SK-N-SH (cell line): ENCODE results near the gene KRTAP12-1.
"Not testable (repeated sequence)": the region's sequence is repeated elsewhere in the genome, so short reads cannot be mapped to it uniquely, and the experiment has no call there.

Source experiments
- REST ChIP-seq: IDR thresholded peaks from 2 replicates; pipeline ENCODE4 v1.6.1; 2012; ENCODE audit warnings: mild to moderate bottlenecking, low read depth, low read length, moderate library complexity
- RXRA ChIP-seq: IDR thresholded peaks from 2 replicates; pipeline ENCODE4 v1.4.0; 2012; ENCODE audit warnings: low read depth, mild to moderate bottlenecking, borderline replicate concordance
- TAF1 ChIP-seq: IDR thresholded peaks from 2 replicates; pipeline ENCODE4 v1.6.1; 2012; ENCODE audit warnings: low read depth, mild to moderate bottlenecking, low read length, moderate library complexity, borderline replicate concordance
- TF ChIP-seq, protein P1 (sequence below): fragments of 200-600 bp; sonication (generic); IDR thresholded peaks from 2 replicates; pipeline ENCODE4 v1.6.1; 2017; ENCODE audit warnings: antibody characterized with exemption, mild to moderate bottlenecking, moderate library complexity

- TF ChIP-seq, protein P1, sequence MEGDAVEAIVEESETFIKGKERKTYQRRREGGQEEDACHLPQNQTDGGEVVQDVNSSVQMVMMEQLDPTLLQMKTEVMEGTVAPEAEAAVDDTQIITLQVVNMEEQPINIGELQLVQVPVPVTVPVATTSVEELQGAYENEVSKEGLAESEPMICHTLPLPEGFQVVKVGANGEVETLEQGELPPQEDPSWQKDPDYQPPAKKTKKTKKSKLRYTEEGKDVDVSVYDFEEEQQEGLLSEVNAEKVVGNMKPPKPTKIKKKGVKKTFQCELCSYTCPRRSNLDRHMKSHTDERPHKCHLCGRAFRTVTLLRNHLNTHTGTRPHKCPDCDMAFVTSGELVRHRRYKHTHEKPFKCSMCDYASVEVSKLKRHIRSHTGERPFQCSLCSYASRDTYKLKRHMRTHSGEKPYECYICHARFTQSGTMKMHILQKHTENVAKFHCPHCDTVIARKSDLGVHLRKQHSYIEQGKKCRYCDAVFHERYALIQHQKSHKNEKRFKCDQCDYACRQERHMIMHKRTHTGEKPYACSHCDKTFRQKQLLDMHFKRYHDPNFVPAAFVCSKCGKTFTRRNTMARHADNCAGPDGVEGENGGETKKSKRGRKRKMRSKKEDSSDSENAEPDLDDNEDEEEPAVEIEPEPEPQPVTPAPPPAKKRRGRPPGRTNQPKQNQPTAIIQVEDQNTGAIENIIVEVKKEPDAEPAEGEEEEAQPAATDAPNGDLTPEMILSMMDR: not testable (repeated sequence)
- not testable (repeated sequence) for TF ChIP-seq REST, RXRA, TAF1
These were observed 43.2 kb downstream of the KRTAP12-1 start for GRCh38 chr21:44638506-44639330.
